NOMO-1 treated with DMSO at 0.1 percent for 48 hours (cell line): ENCODE data around the gene XPC.

Experiments used
- DNase-seq: peaks from one replicate; lab custom pipeline; 2025; ENCODE audit not compliant: unreplicated experiment; lab: John Stamatoyannopoulos, UW

XPC gene

GRCh38 chr3:14172496-14172895, 5.9 kb downstream of the XPC start:
- no peak for DNase-seq

GRCh38 chr3:14170531-14171159, 7.8 kb downstream of the XPC start:
- DNase-seq: no peak

- no peak for DNase-seq
These were observed 8.5 kb downstream of the XPC start for GRCh38 chr3:14169871-14170270.

- DNase-seq: no peak
These were observed 9.0 kb downstream of the XPC start for GRCh38 chr3:14169435-14169834.

GRCh38 chr3:14166877-14167603, 11.4 kb downstream of the XPC start:
- DNase-seq: no peak

GRCh38 chr3:14162178-14162577, 16.2 kb downstream of the XPC start:
- DNase-seq: peak; percentile 3

- DNase-seq: no peak
These were observed 17.1 kb downstream of the XPC start for GRCh38 chr3:14161282-14161681.

GRCh38 chr3:14159426-14159825, 19.0 kb downstream of the XPC start:
- no peak for DNase-seq

- DNase-seq: no peak
These were observed 20.0 kb downstream of the XPC start for GRCh38 chr3:14158370-14158769.

GRCh38 chr3:14157951-14158350, 20.4 kb downstream of the XPC start:
- DNase-seq: no peak

- no peak for DNase-seq
These were observed 21.4 kb downstream of the XPC start for GRCh38 chr3:14156843-14157561.

GRCh38 chr3:14156201-14156600, 22.2 kb downstream of the XPC start:
- DNase-seq: no peak

GRCh38 chr3:14154895-14155440, 23.4 kb downstream of the XPC start:
- DNase-seq: no peak

GRCh38 chr3:14154276-14154675, 24.1 kb downstream of the XPC start:
- DNase-seq: no peak

- no peak for DNase-seq
These were observed 24.7 kb downstream of the XPC start for GRCh38 chr3:14153663-14154062.

- DNase-seq: no peak
These were observed 25.4 kb downstream of the XPC start for GRCh38 chr3:14152963-14153355.

GRCh38 chr3:14152233-14152962, 26.0 kb downstream of the XPC start:
- DNase-seq: no peak

- no peak for DNase-seq
These were observed 26.8 kb downstream of the XPC start for GRCh38 chr3:14151471-14152083.

GRCh38 chr3:14150491-14151230, 27.7 kb downstream of the XPC start:
- DNase-seq: no peak

- DNase-seq: no peak
These were observed 28.3 kb downstream of the XPC start for GRCh38 chr3:14150078-14150477.
